Prostate gland (tissue), 2 donors: ENCODE data around the gene GSTO1. TPM values are rescaled to one million over a fixed set of nuclear protein-coding genes. Genes with fewer than 3 reads are reported as not detected.
A peak's percentile ranks its signal among the peaks of the same experiment; 100 is the strongest.

Source experiments
- DNase-seq: peaks from one replicate; pipeline ENCODE4 v3.0.0-alpha.2; 2019; ENCODE audit warnings: low spot score
- H3K27ac ChIP-seq, 2 donors: fragments of 200-600 bp; sonication (generic); 2 replicates each; pipeline ENCODE4 v1.5.1; 2017 to 2019
- H3K27me3 ChIP-seq: fragments of 200-600 bp; sonication (generic); replicated peaks from 2 replicates; pipeline ENCODE4 v1.5.1; 2019; ENCODE audit not compliant: insufficient read depth
- H3K36me3 ChIP-seq, 2 donors: fragments of 200-600 bp; sonication (generic); 1 replicate in 1 of 2; 2 replicates in 1 of 2; pipeline versions ENCODE4 v1.5.1 to v1.8.1; 2017 to 2019
- H3K4me1 ChIP-seq: fragments of 200-600 bp; sonication (generic); replicated peaks from 2 replicates; pipeline ENCODE4 v1.5.1; 2019
- H3K4me3 ChIP-seq, 2 donors: fragments of 200-600 bp; sonication (generic); 2 replicates each; pipeline ENCODE4 v1.5.1; 2017 to 2019
- H3K9me3 ChIP-seq: fragments of 200-600 bp; sonication (generic); 2 replicates; pipeline ENCODE4 v1.5.1; 2017
- POLR2A ChIP-seq: fragments of 450-650 bp; IDR thresholded peaks from one replicate; pipeline ENCODE4 v1.6.1; 2016; ENCODE audit warnings: antibody characterized with exemption, mild to moderate bottlenecking
- POLR2AphosphoS5 ChIP-seq: sonication (generic); formaldehyde crosslinking; IDR thresholded peaks from one replicate; pipeline ENCODE4 v1.6.1; 2017; ENCODE audit warnings: antibody characterized with exemption
- WGBS: methylation state at CpG from one replicate; pipeline ENCODE4 v1.1.5; 2018; 5-methylcytosine and 5-hydroxymethylcytosine counted together
- intact Hi-C: fragments of 100-400 bp; cut with DNase I; formaldehyde crosslinking; loops from one replicate; pipeline ENCODE4 v1.14.2; 2022
- total RNA-seq, 2 donors: library from RNA; depleted of rRNA; stranded (reverse); fragments of >200 nt; gene quantifications; one replicate each; pipeline ENCODE4 v1.1.0, GENCODE V29; 2016
- TF ChIP-seq, protein P1 (sequence below), 4 experiments: fragments of 200-600 bp in 2 of 4; fragments of 450-650 bp in 2 of 4; sonication (generic) in 2 of 4; IDR thresholded peaks; 1 replicate in 3 of 4; 2 replicates in 1 of 4; pipeline ENCODE4 v1.5.1; 2016 to 2019; ENCODE audit warnings: antibody characterized with exemption in 4 of 4, mild to moderate bottlenecking in 2 of 4, moderate library complexity in 2 of 4

The GSTO1 gene
- total RNA-seq, 2 donors from 2014 or later = 46.8 to 91.8 TPM

- TF ChIP-seq POLR2AphosphoS5 = no peak
- no peaks in the 10 kb centered on the region for H3K9me3 ChIP-seq
- H3K4me3 ChIP-seq = no peak overlapping the region
- H3K4me1 ChIP-seq = no peaks in the 10 kb centered on the region
- intact Hi-C loops = no loop called here
- DNase-seq = no peak
- no peaks in the 10 kb centered on the region for H3K27me3 ChIP-seq
- 73% methylated on average over 4 of the region's 4 CpGs for WGBS
- H3K27ac ChIP-seq = no peak overlapping the region
- H3K36me3 ChIP-seq = no peaks in the 10 kb centered on the region
Measured at GRCh38 chr10:104273899-104274575, 19.3 kb downstream of the GSTO1 start.

DNA sequence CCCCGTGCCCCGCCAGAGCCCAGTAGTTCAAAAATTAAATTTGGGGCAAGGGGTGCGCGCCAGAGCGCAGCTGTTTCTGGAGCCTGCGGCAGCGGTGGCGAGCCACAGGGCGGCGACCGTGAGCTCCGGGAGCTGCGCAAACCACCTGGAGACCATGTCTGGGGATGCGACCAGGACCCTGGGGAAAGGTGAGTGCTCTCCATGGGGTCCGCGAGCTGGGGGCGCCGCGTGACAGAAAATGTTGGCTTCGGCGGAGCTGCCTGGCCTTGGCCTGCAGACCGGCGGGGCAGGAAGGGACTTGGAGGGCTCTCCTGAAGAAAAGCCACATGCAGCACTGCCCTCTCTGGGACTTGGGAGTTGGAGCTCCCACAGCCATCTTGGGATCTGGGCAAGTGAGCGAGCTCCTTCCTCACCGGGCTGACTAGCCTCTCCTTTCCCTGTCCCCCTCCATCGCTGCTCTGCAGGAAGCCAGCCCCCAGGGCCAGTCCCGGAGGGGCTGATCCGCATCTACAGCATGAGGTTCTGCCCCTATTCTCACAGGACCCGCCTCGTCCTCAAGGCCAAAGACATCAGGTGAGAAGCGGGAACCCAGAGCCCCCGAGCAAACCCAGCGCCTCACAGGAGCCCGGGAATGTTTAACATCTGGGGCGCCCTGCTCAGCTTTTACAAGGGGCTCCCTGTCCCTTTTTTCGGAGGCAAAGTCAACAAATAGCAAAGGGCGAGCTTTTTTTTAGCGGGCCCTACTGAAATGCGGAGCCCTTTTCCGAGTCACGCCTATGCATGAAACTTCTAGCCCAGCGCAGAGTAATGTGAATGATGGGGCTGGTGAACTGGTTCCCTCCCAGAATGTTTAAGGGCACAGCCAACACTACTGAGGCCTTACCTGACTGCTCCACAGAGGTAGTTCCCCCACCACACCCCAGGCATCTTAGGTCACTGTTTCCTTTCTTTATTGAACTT, 20.4 kb downstream of the GSTO1 start:
- DNase-seq = peak; percentile 49
- WGBS = 14% methylated on average over 39 of the region's 42 CpGs
- no peaks in the 10 kb centered on the region for H3K27me3 ChIP-seq
- intact Hi-C loops = no loop called here
- H3K9me3 ChIP-seq = no peaks in the 10 kb centered on the region
- TF ChIP-seq POLR2AphosphoS5 (peak; percentile 42), POLR2A (no peak)
- TF ChIP-seq, protein P1, sequence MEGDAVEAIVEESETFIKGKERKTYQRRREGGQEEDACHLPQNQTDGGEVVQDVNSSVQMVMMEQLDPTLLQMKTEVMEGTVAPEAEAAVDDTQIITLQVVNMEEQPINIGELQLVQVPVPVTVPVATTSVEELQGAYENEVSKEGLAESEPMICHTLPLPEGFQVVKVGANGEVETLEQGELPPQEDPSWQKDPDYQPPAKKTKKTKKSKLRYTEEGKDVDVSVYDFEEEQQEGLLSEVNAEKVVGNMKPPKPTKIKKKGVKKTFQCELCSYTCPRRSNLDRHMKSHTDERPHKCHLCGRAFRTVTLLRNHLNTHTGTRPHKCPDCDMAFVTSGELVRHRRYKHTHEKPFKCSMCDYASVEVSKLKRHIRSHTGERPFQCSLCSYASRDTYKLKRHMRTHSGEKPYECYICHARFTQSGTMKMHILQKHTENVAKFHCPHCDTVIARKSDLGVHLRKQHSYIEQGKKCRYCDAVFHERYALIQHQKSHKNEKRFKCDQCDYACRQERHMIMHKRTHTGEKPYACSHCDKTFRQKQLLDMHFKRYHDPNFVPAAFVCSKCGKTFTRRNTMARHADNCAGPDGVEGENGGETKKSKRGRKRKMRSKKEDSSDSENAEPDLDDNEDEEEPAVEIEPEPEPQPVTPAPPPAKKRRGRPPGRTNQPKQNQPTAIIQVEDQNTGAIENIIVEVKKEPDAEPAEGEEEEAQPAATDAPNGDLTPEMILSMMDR (IDR thresholded peaks at IDR 0.05) = peak; percentile 56 to 90 (median 66)
- peak overlapping the region; percentile 42 for H3K4me3 ChIP-seq
- peak overlapping the region; percentile 52 to 70 for H3K27ac ChIP-seq
- H3K36me3 ChIP-seq = no peaks in the 10 kb centered on the region
- no peaks in the 10 kb centered on the region for H3K4me1 ChIP-seq

DNA sequence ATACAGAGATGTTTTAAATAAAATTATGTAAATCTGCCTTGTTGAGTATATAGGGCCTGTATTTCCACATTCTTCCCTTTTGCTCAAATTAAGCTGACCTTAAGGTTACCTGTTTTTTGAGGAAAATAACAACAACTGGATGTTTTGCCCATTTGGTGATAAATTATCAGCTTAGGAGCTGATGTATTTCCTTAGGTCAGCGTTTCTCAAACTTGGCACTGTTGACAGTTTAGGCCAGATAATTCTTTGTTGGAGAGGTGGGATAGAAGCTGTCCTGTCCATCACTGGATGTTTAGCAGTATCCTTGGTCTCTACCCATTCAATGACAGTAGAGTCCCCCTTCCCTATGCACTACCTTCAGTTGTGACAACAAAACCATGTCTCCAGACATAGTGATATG, 21.5 kb downstream of the GSTO1 start:
- no peak for DNase-seq
- no peaks in the 10 kb centered on the region for H3K36me3 ChIP-seq
- no peaks in the 10 kb centered on the region for H3K9me3 ChIP-seq
- 86% methylated on average over 1 of the region's 1 CpG for WGBS
- TF ChIP-seq, protein P1 (IDR thresholded peaks at IDR 0.05) = no peak
- TF ChIP-seq POLR2AphosphoS5 = no peak
- H3K4me1 ChIP-seq = no peaks in the 10 kb centered on the region
- no peak overlapping the region for H3K4me3 ChIP-seq
- no peak overlapping the region for H3K27ac ChIP-seq
- H3K27me3 ChIP-seq = no peaks in the 10 kb centered on the region
- intact Hi-C loops = no loop called here

DNA sequence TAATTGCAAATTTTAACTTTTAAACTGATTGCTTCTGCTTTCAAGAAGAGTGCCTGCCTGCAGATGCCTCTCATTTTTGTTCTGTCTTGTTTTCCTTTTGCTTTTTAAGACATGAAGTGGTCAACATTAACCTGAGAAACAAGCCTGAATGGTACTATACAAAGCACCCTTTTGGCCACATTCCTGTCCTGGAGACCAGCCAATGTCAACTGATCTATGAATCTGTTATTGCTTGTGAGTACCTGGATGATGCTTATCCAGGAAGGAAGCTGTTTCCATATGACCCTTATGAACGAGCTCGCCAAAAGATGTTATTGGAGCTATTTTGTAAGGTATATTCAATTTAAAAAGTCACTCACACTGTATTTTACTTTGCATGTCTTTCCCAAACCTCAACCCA, 23.1 kb downstream of the GSTO1 start:
- WGBS = 37% methylated on average over 2 of the region's 2 CpGs
- intact Hi-C loops = no loop called here
- TF ChIP-seq, protein P1 (IDR thresholded peaks at IDR 0.05) = no peak
- no peak for TF ChIP-seq POLR2A
- TF ChIP-seq POLR2AphosphoS5 = peak; percentile 93
- peak; percentile 94 for DNase-seq
- no peak overlapping the region for H3K4me3 ChIP-seq
- H3K27ac ChIP-seq = no peak overlapping the region
- no peaks in the 10 kb centered on the region for H3K27me3 ChIP-seq
- no peaks in the 10 kb centered on the region for H3K36me3 ChIP-seq
- no peaks in the 10 kb centered on the region for H3K4me1 ChIP-seq
- H3K9me3 ChIP-seq = no peaks in the 10 kb centered on the region

GRCh38 chr10:104279550-104280259, 25.0 kb downstream of the GSTO1 start:
- TF ChIP-seq, protein P1 (IDR thresholded peaks at IDR 0.05) = no peak
- TF ChIP-seq POLR2AphosphoS5 (no peak), POLR2A (no peak)
- no peak overlapping the region for H3K4me3 ChIP-seq
- no peak for DNase-seq
- 98% methylated on average over 3 of the region's 3 CpGs for WGBS
- H3K4me1 ChIP-seq = no peaks in the 10 kb centered on the region
- no peaks in the 10 kb centered on the region for H3K27me3 ChIP-seq
- no peaks in the 10 kb centered on the region for H3K9me3 ChIP-seq
- intact Hi-C loops = no loop called here
- H3K36me3 ChIP-seq = no peaks in the 10 kb centered on the region
- no peak overlapping the region for H3K27ac ChIP-seq
